ENCODE measurements around the gene SLC48A1.

Gene SLC48A1

DNA sequence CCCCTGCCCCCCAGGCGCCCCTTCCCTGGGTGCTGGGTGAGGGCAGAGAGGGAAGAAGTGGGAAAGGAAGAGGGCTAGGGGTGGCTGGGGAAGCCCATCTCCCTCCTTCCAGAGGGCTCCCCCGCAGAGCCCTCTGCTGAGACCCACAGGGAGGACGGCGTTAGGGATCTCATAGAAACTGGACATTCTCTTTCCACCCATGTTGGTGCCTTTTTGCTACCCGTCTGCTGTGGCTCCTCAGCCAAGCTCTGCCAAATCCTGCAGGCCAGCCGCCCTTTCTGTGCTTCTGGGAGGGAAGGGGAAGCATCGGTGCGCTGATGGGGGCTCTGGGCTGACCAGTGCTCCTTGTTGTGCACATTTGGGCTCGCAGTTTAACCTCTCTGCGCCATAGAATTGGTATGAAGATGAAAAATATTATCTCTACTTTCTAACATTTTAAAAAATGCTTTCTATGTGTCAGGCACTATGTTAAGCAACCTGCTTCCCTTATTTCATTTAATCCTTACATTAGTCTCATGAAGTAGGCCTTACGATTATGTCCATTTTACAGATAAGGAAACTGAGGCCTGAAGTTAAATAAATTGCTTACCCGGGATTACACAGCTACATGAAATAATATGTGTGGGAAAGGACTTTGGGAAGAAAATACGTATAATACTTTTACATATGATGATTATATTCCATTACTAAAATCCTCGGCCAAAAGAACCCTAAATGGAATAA, 981 bp downstream of the SLC48A1 start:
- H3K27me3 ChIP-seq (ENCODE audit: insufficient read depth, poor library complexity, severe bottlenecking): no peaks in the 10 kb centered on the region
- H3K27ac ChIP-seq (replicated peaks): peak overlapping the region; percentile 47
- H3K4me3 ChIP-seq (replicated peaks; ENCODE audit: insufficient read depth, low read length): peak overlapping the region; percentile 68
- no peak for TF ChIP-seq GABPA (IDR thresholded peaks at IDR 0.05; ENCODE audit: low read depth)
- no peak for TF ChIP-seq POLR2AphosphoS5 (IDR thresholded peaks at IDR 0.05; ENCODE audit: low read depth)
- TF ChIP-seq, protein P1, sequence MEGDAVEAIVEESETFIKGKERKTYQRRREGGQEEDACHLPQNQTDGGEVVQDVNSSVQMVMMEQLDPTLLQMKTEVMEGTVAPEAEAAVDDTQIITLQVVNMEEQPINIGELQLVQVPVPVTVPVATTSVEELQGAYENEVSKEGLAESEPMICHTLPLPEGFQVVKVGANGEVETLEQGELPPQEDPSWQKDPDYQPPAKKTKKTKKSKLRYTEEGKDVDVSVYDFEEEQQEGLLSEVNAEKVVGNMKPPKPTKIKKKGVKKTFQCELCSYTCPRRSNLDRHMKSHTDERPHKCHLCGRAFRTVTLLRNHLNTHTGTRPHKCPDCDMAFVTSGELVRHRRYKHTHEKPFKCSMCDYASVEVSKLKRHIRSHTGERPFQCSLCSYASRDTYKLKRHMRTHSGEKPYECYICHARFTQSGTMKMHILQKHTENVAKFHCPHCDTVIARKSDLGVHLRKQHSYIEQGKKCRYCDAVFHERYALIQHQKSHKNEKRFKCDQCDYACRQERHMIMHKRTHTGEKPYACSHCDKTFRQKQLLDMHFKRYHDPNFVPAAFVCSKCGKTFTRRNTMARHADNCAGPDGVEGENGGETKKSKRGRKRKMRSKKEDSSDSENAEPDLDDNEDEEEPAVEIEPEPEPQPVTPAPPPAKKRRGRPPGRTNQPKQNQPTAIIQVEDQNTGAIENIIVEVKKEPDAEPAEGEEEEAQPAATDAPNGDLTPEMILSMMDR (IDR thresholded peaks at IDR 0.05; ENCODE audit: insufficient read depth, low read length): no peak
- TF ChIP-seq REST (IDR thresholded peaks at IDR 0.05; ENCODE audit: insufficient replicate concordance, low read depth): no peak
- no peak for TF ChIP-seq SPI1 (IDR thresholded peaks at IDR 0.05; ENCODE audit: borderline replicate concordance, low read depth)
- DNase-seq (ENCODE audit: low read depth in 1 of 2, low spot score in 1 of 2): peak in 1 of 2 experiments; percentile 14

DNA sequence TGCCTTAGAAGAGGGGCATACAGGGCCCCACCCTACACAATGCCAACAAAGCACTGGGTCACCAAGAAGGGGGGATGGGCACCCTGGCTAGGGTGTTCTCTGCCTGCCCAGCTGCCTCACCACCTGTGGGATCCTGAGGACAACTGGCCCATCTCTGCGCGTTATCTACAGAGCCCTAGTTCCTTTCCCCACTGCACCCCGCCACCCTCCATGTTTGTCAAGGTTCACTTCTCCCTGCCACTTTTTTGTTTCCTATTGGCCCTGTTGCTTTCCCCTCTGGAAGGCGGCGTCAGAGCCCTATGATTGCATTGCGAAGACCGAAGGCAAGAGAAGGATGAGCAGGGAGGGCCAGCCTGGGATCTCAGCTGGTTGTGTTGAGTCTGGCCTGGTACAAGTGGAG, 1.6 kb downstream of the SLC48A1 start:
- Histone ChIP-seq H3K27ac (replicated peaks) (peak overlapping the region; percentile 57), H3K4me3 (replicated peaks; ENCODE audit: insufficient read depth, low read length) (no peak overlapping the region), H3K27me3 (ENCODE audit: insufficient read depth, poor library complexity, severe bottlenecking) (no peaks in the 10 kb centered on the region)
- TF ChIP-seq GABPA (IDR thresholded peaks at IDR 0.05; ENCODE audit: low read depth): no peak
- TF ChIP-seq REST (IDR thresholded peaks at IDR 0.05; ENCODE audit: insufficient replicate concordance, low read depth): no peak
- DNase-seq (ENCODE audit: low read depth in 1 of 2, low spot score in 1 of 2): no peak

DNA sequence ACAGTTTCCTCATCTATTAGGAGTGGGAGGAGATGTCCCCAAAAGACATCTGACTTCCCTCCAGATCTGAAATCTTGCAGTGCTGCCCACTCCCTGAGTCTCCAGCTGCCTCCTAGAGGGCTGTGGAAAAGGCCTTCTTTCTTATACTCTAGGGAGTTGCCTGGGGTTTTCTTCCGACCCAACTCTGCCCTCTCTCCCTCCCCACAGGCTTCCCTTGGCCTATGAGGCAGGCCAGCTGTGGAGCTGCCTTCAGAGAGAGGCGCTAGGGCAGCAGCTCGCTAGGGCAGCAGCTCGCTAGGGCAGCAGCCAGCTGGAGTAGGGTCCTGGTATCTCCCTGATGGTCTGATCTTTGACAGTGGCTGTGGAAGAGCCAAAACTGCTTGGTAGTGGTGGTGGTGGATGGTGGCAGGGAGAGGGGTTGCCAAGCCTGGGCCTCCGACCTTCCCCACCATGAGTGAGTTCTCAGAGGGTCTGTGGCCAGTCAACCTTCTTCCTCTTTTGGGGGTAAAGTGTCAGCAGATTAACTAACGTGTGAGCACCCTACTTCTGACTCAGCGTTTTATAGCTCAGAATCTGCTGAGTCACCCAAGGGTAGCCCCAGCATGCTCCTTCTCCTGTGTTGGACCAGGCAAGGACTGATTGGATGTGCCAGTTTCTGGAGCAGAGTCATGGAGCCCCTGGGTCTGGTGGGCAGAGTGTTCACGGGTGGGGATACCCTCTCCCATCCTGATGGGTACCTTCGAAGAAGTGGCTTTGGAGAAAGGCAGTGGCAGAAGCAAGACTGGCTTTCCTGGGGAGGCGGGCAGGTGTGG, 2.3 kb downstream of the SLC48A1 start:
- H3K4me3 ChIP-seq (replicated peaks; ENCODE audit: insufficient read depth, low read length): no peak overlapping the region
- H3K27ac ChIP-seq (replicated peaks): peak overlapping the region; percentile 57
- H3K27me3 ChIP-seq (ENCODE audit: insufficient read depth, poor library complexity, severe bottlenecking): no peaks in the 10 kb centered on the region
- DNase-seq (ENCODE audit: low read depth in 1 of 2, low spot score in 1 of 2): peak; percentile 62 to 71
- no peak for TF ChIP-seq GABPA (IDR thresholded peaks at IDR 0.05; ENCODE audit: low read depth)
- TF ChIP-seq SPI1 (IDR thresholded peaks at IDR 0.05; ENCODE audit: borderline replicate concordance, low read depth): no peak; the same call in 1 of the 2 replicates
- TF ChIP-seq, protein P1 (IDR thresholded peaks at IDR 0.05; ENCODE audit: insufficient read depth, low read length): no peak
- no peak for TF ChIP-seq POLR2AphosphoS5 (IDR thresholded peaks at IDR 0.05; ENCODE audit: low read depth)
- no peak for TF ChIP-seq REST (IDR thresholded peaks at IDR 0.05; ENCODE audit: insufficient replicate concordance, low read depth)
